ENCODE results near the gene MLXIP. TPM values are rescaled to one million over a fixed set of nuclear protein-coding genes. Genes with fewer than 3 reads are reported as not detected.

MLXIP gene
- polyA plus RNA-seq, 4 donors = 28.4 to 35.4 (median 31.3) TPM

Other genes starting within 250 kb of the MLXIP start
- gene HPD, start 219.9 kb upstream of the MLXIP start, polyA plus RNA-seq (ENCODE audit: insufficient read length in 4 of 4) = 1 to 10 TPM; 1.5 to 5.3 (median 3.6) TPM
- gene PSMD9, start 190.0 kb upstream of the MLXIP start, polyA plus RNA-seq (ENCODE audit: insufficient read length in 4 of 4) = 10 to 100 TPM; 48.9 to 58.6 (median 54.3) TPM
- gene CFAP251, start 160.2 kb upstream of the MLXIP start, polyA plus RNA-seq (ENCODE audit: insufficient read length in 4 of 4) = 10 to 100 TPM in 2 of 4 donors, 1 to 10 TPM in 2; 9.6 to 14.5 (median 10.3) TPM
- 10 to 100 TPM; 34.0 to 39.7 (median 37.6) TPM for gene BCL7A, start 56.9 kb upstream of the MLXIP start, polyA plus RNA-seq (ENCODE audit: insufficient read length in 4 of 4)
- not detected for gene IL31, start 95.5 kb downstream of the MLXIP start, polyA plus RNA-seq (ENCODE audit: insufficient read length in 4 of 4)
- gene LRRC43, start 104.4 kb downstream of the MLXIP start, polyA plus RNA-seq (ENCODE audit: insufficient read length in 4 of 4) = 1 to 10 TPM; 5.2 to 7.2 (median 6.1) TPM
- gene B3GNT4, start 125.0 kb downstream of the MLXIP start, polyA plus RNA-seq (ENCODE audit: insufficient read length in 4 of 4) = 1 to 10 TPM; 2.2 to 3.8 (median 3.2) TPM
- gene DIABLO, start 147.3 kb downstream of the MLXIP start, polyA plus RNA-seq (ENCODE audit: insufficient read length in 4 of 4) = 10 to 100 TPM; 72.0 to 81.9 (median 78.0) TPM
- 10 to 100 TPM; 15.9 to 22.4 (median 19.8) TPM for gene VPS33A, start 187.7 kb downstream of the MLXIP start, polyA plus RNA-seq (ENCODE audit: insufficient read length in 4 of 4)